ENCODE data around the gene FOXC1.

The FOXC1 gene

GRCh38 chr6:1640476-1640875 is 30.8 kb downstream of the FOXC1 start:
- peaks cover 0 to 5% (median 0%) of the 10 kb centered on the region in 4 experiments for H3K4me1 ChIP-seq (ENCODE audit: control extremely low read depth in 1 of 4, control insufficient read depth in 4 of 4, insufficient read depth in 4 of 4, low read length in 3 of 4)

GRCh38 chr6:1641343-1641885 is 31.7 kb downstream of the FOXC1 start:
- POLR2A ChIA-PET, result no interaction called here
- peaks cover 0 to 2% (median 0%) of the 10 kb centered on the region in 4 experiments for H3K36me3 ChIP-seq (ENCODE audit: control insufficient read depth in 4 of 4, insufficient read depth in 4 of 4, low read length in 3 of 4)
- H3K9me3 ChIP-seq (ENCODE audit: control extremely low read depth in 1 of 5, control insufficient read depth in 4 of 5, insufficient read depth in 2 of 5, low read depth in 1 of 5, low read length in 4 of 5), result no peaks in the 10 kb centered on the region
- CTCF ChIA-PET, result no interaction called here
- peaks cover 0 to 5% (median 0%) of the 10 kb centered on the region in 4 experiments for H3K4me1 ChIP-seq (ENCODE audit: control extremely low read depth in 1 of 4, control insufficient read depth in 4 of 4, insufficient read depth in 4 of 4, low read length in 3 of 4)
- H3K27ac ChIP-seq (ENCODE audit: insufficient read depth in 1 of 2, low read depth in 1 of 2, low read length in 2 of 2, poor library complexity in 1 of 2, severe bottlenecking in 2 of 2), result no peak overlapping the region
- WGBS (ENCODE audit: insufficient coverage), result 94% methylated on average over 10 of the region's 12 CpGs
- H3K4me3 ChIP-seq (ENCODE audit: control insufficient read depth in 1 of 7, extremely low read depth in 1 of 7, insufficient read depth in 4 of 7, low read depth in 2 of 7, low read length in 6 of 7), result no peak overlapping the region
- DNase-seq, result no peak
- no peaks in the 10 kb centered on the region for H3K27me3 ChIP-seq (replicated peaks in 2 of 5; ENCODE audit: control insufficient read depth in 4 of 5, insufficient read depth in 5 of 5, low read length in 4 of 5)

More at GRCh38 chr6:1640476-1640875, 30.8 kb downstream of the FOXC1 start:
- DNase-seq, result no peak
- no peak overlapping the region for H3K4me3 ChIP-seq (ENCODE audit: control insufficient read depth in 1 of 7, extremely low read depth in 1 of 7, insufficient read depth in 4 of 7, low read depth in 2 of 7, low read length in 6 of 7)
- WGBS (ENCODE audit: insufficient coverage), result 93% methylated on average over 7 of the region's 8 CpGs
- no peaks in the 10 kb centered on the region for H3K27me3 ChIP-seq (replicated peaks in 2 of 5; ENCODE audit: control insufficient read depth in 4 of 5, insufficient read depth in 5 of 5, low read length in 4 of 5)
- no peaks in the 10 kb centered on the region for H3K9me3 ChIP-seq (ENCODE audit: control extremely low read depth in 1 of 5, control insufficient read depth in 4 of 5, insufficient read depth in 2 of 5, low read depth in 1 of 5, low read length in 4 of 5)
- ChIA-PET POLR2A (no interaction called here), CTCF (interaction anchor here (1.5 kb wide), 1 partner anchor 13 kb away, joined by 5 read pairs; no protein-coding TSS in a partner anchor)
- no peak overlapping the region for H3K27ac ChIP-seq (ENCODE audit: insufficient read depth in 1 of 2, low read depth in 1 of 2, low read length in 2 of 2, poor library complexity in 1 of 2, severe bottlenecking in 2 of 2)
- H3K36me3 ChIP-seq (ENCODE audit: control insufficient read depth in 4 of 4, insufficient read depth in 4 of 4, low read length in 3 of 4), result peaks cover 0 to 2% (median 0%) of the 10 kb centered on the region in 4 experiments

GRCh38 chr6:1643111-1643510 is 33.4 kb downstream of the FOXC1 start:
- Histone ChIP-seq H3K27me3 (replicated peaks in 2 of 5; ENCODE audit: control insufficient read depth in 4 of 5, insufficient read depth in 5 of 5, low read length in 4 of 5) (no peaks in the 10 kb centered on the region), H3K4me1 (ENCODE audit: control extremely low read depth in 1 of 4, control insufficient read depth in 4 of 4, insufficient read depth in 4 of 4, low read length in 3 of 4) (peaks cover 0 to 5% (median 0%) of the 10 kb centered on the region in 4 experiments), H3K9me3 (ENCODE audit: control extremely low read depth in 1 of 5, control insufficient read depth in 4 of 5, insufficient read depth in 2 of 5, low read depth in 1 of 5, low read length in 4 of 5) (no peaks in the 10 kb centered on the region), H3K4me3 (ENCODE audit: control insufficient read depth in 1 of 7, extremely low read depth in 1 of 7, insufficient read depth in 4 of 7, low read depth in 2 of 7, low read length in 6 of 7) (no peak overlapping the region), H3K36me3 (ENCODE audit: control insufficient read depth in 4 of 4, insufficient read depth in 4 of 4, low read length in 3 of 4) (peaks cover 0 to 2% (median 0%) of the 10 kb centered on the region in 4 experiments), H3K27ac (ENCODE audit: insufficient read depth in 1 of 2, low read depth in 1 of 2, low read length in 2 of 2, poor library complexity in 1 of 2, severe bottlenecking in 2 of 2) (no peak overlapping the region)
- no peak for DNase-seq
- CTCF ChIA-PET, result no interaction called here
- 69% methylated on average over 7 of the region's 7 CpGs for WGBS (ENCODE audit: insufficient coverage)
- POLR2A ChIA-PET, result no interaction called here

- ChIA-PET CTCF (no interaction called here), POLR2A (no interaction called here)
- Histone ChIP-seq H3K27me3 (replicated peaks in 2 of 5; ENCODE audit: control insufficient read depth in 4 of 5, insufficient read depth in 5 of 5, low read length in 4 of 5) (no peaks in the 10 kb centered on the region), H3K4me3 (ENCODE audit: control insufficient read depth in 1 of 7, extremely low read depth in 1 of 7, insufficient read depth in 4 of 7, low read depth in 2 of 7, low read length in 6 of 7) (no peak overlapping the region), H3K36me3 (ENCODE audit: control insufficient read depth in 4 of 4, insufficient read depth in 4 of 4, low read length in 3 of 4) (peaks cover 0 to 2% (median 0%) of the 10 kb centered on the region in 4 experiments), H3K4me1 (ENCODE audit: control extremely low read depth in 1 of 4, control insufficient read depth in 4 of 4, insufficient read depth in 4 of 4, low read length in 3 of 4) (peaks cover 0 to 5% (median 0%) of the 10 kb centered on the region in 4 experiments), H3K27ac (ENCODE audit: insufficient read depth in 1 of 2, low read depth in 1 of 2, low read length in 2 of 2, poor library complexity in 1 of 2, severe bottlenecking in 2 of 2) (no peak overlapping the region), H3K9me3 (ENCODE audit: control extremely low read depth in 1 of 5, control insufficient read depth in 4 of 5, insufficient read depth in 2 of 5, low read depth in 1 of 5, low read length in 4 of 5) (no peaks in the 10 kb centered on the region)
- no peak for DNase-seq
- 90% methylated on average over 13 of the region's 18 CpGs for WGBS (ENCODE audit: insufficient coverage)
These were observed 34.2 kb downstream of the FOXC1 start for GRCh38 chr6:1643830-1644445.

- Histone ChIP-seq H3K9me3 (ENCODE audit: control extremely low read depth in 1 of 5, control insufficient read depth in 4 of 5, insufficient read depth in 2 of 5, low read depth in 1 of 5, low read length in 4 of 5) (no peaks in the 10 kb centered on the region), H3K36me3 (ENCODE audit: control insufficient read depth in 4 of 4, insufficient read depth in 4 of 4, low read length in 3 of 4) (peaks cover 0 to 2% (median 0%) of the 10 kb centered on the region in 4 experiments), H3K27ac (ENCODE audit: insufficient read depth in 1 of 2, low read depth in 1 of 2, low read length in 2 of 2, poor library complexity in 1 of 2, severe bottlenecking in 2 of 2) (no peak overlapping the region), H3K4me3 (ENCODE audit: control insufficient read depth in 1 of 7, extremely low read depth in 1 of 7, insufficient read depth in 4 of 7, low read depth in 2 of 7, low read length in 6 of 7) (no peak overlapping the region), H3K27me3 (replicated peaks in 2 of 5; ENCODE audit: control insufficient read depth in 4 of 5, insufficient read depth in 5 of 5, low read length in 4 of 5) (no peaks in the 10 kb centered on the region), H3K4me1 (ENCODE audit: control extremely low read depth in 1 of 4, control insufficient read depth in 4 of 4, insufficient read depth in 4 of 4, low read length in 3 of 4) (peaks cover 0 to 5% (median 0%) of the 10 kb centered on the region in 4 experiments)
- CTCF ChIA-PET, result no interaction called here
- POLR2A ChIA-PET, result no interaction called here
- DNase-seq, result no peak
- WGBS (ENCODE audit: insufficient coverage), result 95% methylated on average over 10 of the region's 12 CpGs
These were observed 34.9 kb downstream of the FOXC1 start for GRCh38 chr6:1644516-1645060.

- H3K27ac ChIP-seq (ENCODE audit: insufficient read depth in 1 of 2, low read depth in 1 of 2, low read length in 2 of 2, poor library complexity in 1 of 2, severe bottlenecking in 2 of 2), result no peak overlapping the region
- H3K9me3 ChIP-seq (ENCODE audit: control extremely low read depth in 1 of 5, control insufficient read depth in 4 of 5, insufficient read depth in 2 of 5, low read depth in 1 of 5, low read length in 4 of 5), result no peaks in the 10 kb centered on the region
- H3K4me3 ChIP-seq (ENCODE audit: control insufficient read depth in 1 of 7, extremely low read depth in 1 of 7, insufficient read depth in 4 of 7, low read depth in 2 of 7, low read length in 6 of 7), result no peak overlapping the region
- peaks cover 0 to 5% (median 0%) of the 10 kb centered on the region in 4 experiments for H3K4me1 ChIP-seq (ENCODE audit: control extremely low read depth in 1 of 4, control insufficient read depth in 4 of 4, insufficient read depth in 4 of 4, low read length in 3 of 4)
- POLR2A ChIA-PET, result interaction anchor here (0.6 kb wide), 1 partner anchor 15 kb away, joined by 3 read pairs; no protein-coding TSS in a partner anchor
- H3K36me3 ChIP-seq (ENCODE audit: control insufficient read depth in 4 of 4, insufficient read depth in 4 of 4, low read length in 3 of 4), result no peaks in the 10 kb centered on the region
- WGBS (ENCODE audit: insufficient coverage), result 95% methylated on average over 14 of the region's 14 CpGs
- no peaks in the 10 kb centered on the region for H3K27me3 ChIP-seq (replicated peaks in 2 of 5; ENCODE audit: control insufficient read depth in 4 of 5, insufficient read depth in 5 of 5, low read length in 4 of 5)
- CTCF ChIA-PET, result no interaction called here
- no peak for DNase-seq
These were observed 35.9 kb downstream of the FOXC1 start for GRCh38 chr6:1645466-1646185.

GRCh38 chr6:1651362-1651761 is 41.6 kb downstream of the FOXC1 start:
- 100% methylated on average over 3 of the region's 3 CpGs for WGBS (ENCODE audit: insufficient coverage)
- CTCF ChIA-PET, result no interaction called here
- no peaks in the 10 kb centered on the region for H3K36me3 ChIP-seq (ENCODE audit: control insufficient read depth in 4 of 4, insufficient read depth in 4 of 4, low read length in 3 of 4)
- H3K27me3 ChIP-seq (replicated peaks in 2 of 5; ENCODE audit: control insufficient read depth in 4 of 5, insufficient read depth in 5 of 5, low read length in 4 of 5), result no peaks in the 10 kb centered on the region
- H3K27ac ChIP-seq (ENCODE audit: insufficient read depth in 1 of 2, low read depth in 1 of 2, low read length in 2 of 2, poor library complexity in 1 of 2, severe bottlenecking in 2 of 2), result no peak overlapping the region
- POLR2A ChIA-PET, result no interaction called here
- no peaks in the 10 kb centered on the region for H3K9me3 ChIP-seq (ENCODE audit: control extremely low read depth in 1 of 5, control insufficient read depth in 4 of 5, insufficient read depth in 2 of 5, low read depth in 1 of 5, low read length in 4 of 5)
- no peaks in the 10 kb centered on the region for H3K4me1 ChIP-seq (ENCODE audit: control extremely low read depth in 1 of 4, control insufficient read depth in 4 of 4, insufficient read depth in 4 of 4, low read length in 3 of 4)
- no peak overlapping the region for H3K4me3 ChIP-seq (ENCODE audit: control insufficient read depth in 1 of 7, extremely low read depth in 1 of 7, insufficient read depth in 4 of 7, low read depth in 2 of 7, low read length in 6 of 7)
- DNase-seq, result no peak

All from common myeloid progenitor, CD34-positive (primary cell).